NCI-H146 (cell line): Measurements from ENCODE around the gene ARIH1.

Experiments
- DNase-seq: peaks from one replicate; lab custom pipeline; 2025; lab: John Stamatoyannopoulos, UW

The ARIH1 gene

GRCh38 chr15:72487070-72487797 lies 13.1 kb downstream of the ARIH1 start:
- no peak for DNase-seq

GRCh38 chr15:72488558-72488957 lies 14.4 kb downstream of the ARIH1 start:
- no peak for DNase-seq

- DNase-seq, result no peak
Observed at GRCh38 chr15:72489943-72490554, 15.9 kb downstream of the ARIH1 start.

GRCh38 chr15:72491768-72492167 lies 17.6 kb downstream of the ARIH1 start:
- no peak for DNase-seq

- DNase-seq, result no peak
Observed at GRCh38 chr15:72492733-72493132, 18.6 kb downstream of the ARIH1 start.

GRCh38 chr15:72493220-72493619 lies 19.1 kb downstream of the ARIH1 start:
- no peak for DNase-seq

- DNase-seq, result no peak
Observed at GRCh38 chr15:72495007-72495406, 20.9 kb downstream of the ARIH1 start.

- no peak for DNase-seq
Observed at GRCh38 chr15:72496783-72497182, 22.7 kb downstream of the ARIH1 start.

GRCh38 chr15:72497402-72497801 lies 23.3 kb downstream of the ARIH1 start:
- no peak for DNase-seq

GRCh38 chr15:72502220-72502809 lies 28.2 kb downstream of the ARIH1 start:
- DNase-seq, result no peak

GRCh38 chr15:72503147-72503546 lies 29.0 kb downstream of the ARIH1 start:
- no peak for DNase-seq

GRCh38 chr15:72507402-72508092 lies 33.4 kb downstream of the ARIH1 start:
- no peak for DNase-seq

- no peak for DNase-seq
Observed at GRCh38 chr15:72509484-72509883, 35.4 kb downstream of the ARIH1 start.

GRCh38 chr15:72511536-72511935 lies 37.4 kb downstream of the ARIH1 start:
- no peak for DNase-seq

GRCh38 chr15:72515591-72516389 lies 41.7 kb downstream of the ARIH1 start:
- DNase-seq, result no peak

- DNase-seq, result no peak
Observed at GRCh38 chr15:72516777-72517176, 42.6 kb downstream of the ARIH1 start.

GRCh38 chr15:72521682-72522081 lies 47.6 kb downstream of the ARIH1 start:
- DNase-seq, result no peak

- no peak for DNase-seq
Observed at GRCh38 chr15:72532991-72533601, 59.0 kb downstream of the ARIH1 start.

GRCh38 chr15:72534523-72534922 lies 60.4 kb downstream of the ARIH1 start:
- DNase-seq, result no peak

GRCh38 chr15:72535911-72536310 lies 61.8 kb downstream of the ARIH1 start:
- DNase-seq, result no peak

GRCh38 chr15:72536506-72536905 lies 62.4 kb downstream of the ARIH1 start:
- no peak for DNase-seq

- no peak for DNase-seq
Observed at GRCh38 chr15:72538931-72539330, 64.8 kb downstream of the ARIH1 start.
